PC-3 (cell line): Measurements from ENCODE around the gene IL3.

ENCODE experiments used
- CTCF ChIP-seq: fragments of 300-600 bp; sonication (generic); conservative IDR thresholded peaks from 2 replicates; pipeline ENCODE4 v1.5.1; 2017; ENCODE audit warnings: antibody characterized with exemption, low read depth, mild to moderate bottlenecking, low read length
- EZH2 ChIP-seq: fragments of 300-600 bp; sonication (generic); IDR thresholded peaks from one replicate; pipeline ENCODE4 v1.6.1; 2017; ENCODE audit warnings: antibody characterized with exemption, mild to moderate bottlenecking, low read length; ENCODE audit not compliant: unreplicated experiment

- TF ChIP-seq CTCF (no peak), EZH2 (no peak)
These were observed 10.9 kb upstream of the IL3 start for GRCh38 chr5:132049559-132049958.
